ENCODE measurements around the gene RASGRF1. TPM values are rescaled to one million over a fixed set of nuclear protein-coding genes. Genes with fewer than 3 reads are reported as not detected.

The RASGRF1 gene
- total and polyA plus RNA-seq, 12 donors: 0.11 to 6.9 (median 0.46) TPM

GRCh38 chr15:78959360-78959759, 131.2 kb downstream of the RASGRF1 start:
- no peaks in the 10 kb centered on the region for H3K4me1 ChIP-seq (replicated peaks in 1 of 2)
- intact Hi-C loops (cut with DNase I): no loop called here
- H3K9me3 ChIP-seq (replicated peaks in 1 of 3): no peaks in the 10 kb centered on the region
- no peak overlapping the region for H3K27ac ChIP-seq
- no peak overlapping the region for H3K4me3 ChIP-seq
- H3K36me3 ChIP-seq (replicated peaks in 1 of 2): no peaks in the 10 kb centered on the region
- TF ChIP-seq POLR2A (IDR thresholded peaks at IDR 0.05) (no peak), CTCF (IDR thresholded peaks at IDR 0.05) (no peak)
- 94 to 98% (median 97%) methylated on average over 9 to 10 of the region's 10 CpGs for WGBS, 4 donors
- no peak for DNase-seq
- H3K27me3 ChIP-seq: no peaks in the 10 kb centered on the region

- DNase-seq: no peak
- Histone ChIP-seq H3K9me3 (replicated peaks in 1 of 3) (no peaks in the 10 kb centered on the region), H3K4me1 (replicated peaks in 1 of 2) (peaks cover 0 to under 1% of the 10 kb centered on the region in 2 donors), H3K4me3 (no peak overlapping the region), H3K27ac (no peak overlapping the region), H3K36me3 (replicated peaks in 1 of 2) (no peaks in the 10 kb centered on the region), H3K27me3 (no peaks in the 10 kb centered on the region)
- intact Hi-C loops (cut with DNase I): no loop called here
- WGBS, 4 donors: 82 to 88% (median 85%) methylated on average over 9 of the region's 9 CpGs
- no peak for TF ChIP-seq POLR2A (IDR thresholded peaks at IDR 0.05)
- no peak for TF ChIP-seq CTCF (IDR thresholded peaks at IDR 0.05)
These were observed 133.0 kb downstream of the RASGRF1 start for GRCh38 chr15:78957416-78958093.

- H3K27me3 ChIP-seq: no peaks in the 10 kb centered on the region
- no peaks in the 10 kb centered on the region for H3K9me3 ChIP-seq (replicated peaks in 1 of 3)
- no peak overlapping the region for H3K27ac ChIP-seq
- DNase-seq: no peak
- no peak for TF ChIP-seq POLR2A (IDR thresholded peaks at IDR 0.05)
- TF ChIP-seq CTCF (IDR thresholded peaks at IDR 0.05): no peak
- H3K36me3 ChIP-seq (replicated peaks in 1 of 2): no peaks in the 10 kb centered on the region
- H3K4me3 ChIP-seq: no peak overlapping the region
- intact Hi-C loops (cut with DNase I): no loop called here
- peaks cover 0 to 6% of the 10 kb centered on the region in 2 donors for H3K4me1 ChIP-seq (replicated peaks in 1 of 2)
- WGBS, 4 donors: 77 to 89% (median 79%) methylated on average over 1 of the region's 1 CpG
These were observed 133.6 kb downstream of the RASGRF1 start for GRCh38 chr15:78956937-78957336.

- Histone ChIP-seq H3K36me3 (replicated peaks in 1 of 2) (no peaks in the 10 kb centered on the region), H3K27me3 (no peaks in the 10 kb centered on the region), H3K4me3 (no peak overlapping the region), H3K4me1 (replicated peaks in 1 of 2) (peaks cover 11 to 19% of the 10 kb centered on the region in 2 donors), H3K27ac (no peak overlapping the region), H3K9me3 (replicated peaks in 1 of 3) (no peaks in the 10 kb centered on the region)
- WGBS, 4 donors: 90 to 94% (median 93%) methylated on average over 5 of the region's 5 CpGs
- TF ChIP-seq POLR2A (IDR thresholded peaks at IDR 0.05): no peak
- no peak for TF ChIP-seq CTCF (IDR thresholded peaks at IDR 0.05)
- intact Hi-C loops (cut with DNase I): no loop called here
- DNase-seq: no peak
These were observed 135.2 kb downstream of the RASGRF1 start for GRCh38 chr15:78955355-78955754.

Measured in adrenal gland (tissue), 12 donors.